Measurements from ENCODE around the gene DNMT3A. TPM values are rescaled to one million over a fixed set of nuclear protein-coding genes. Genes with fewer than 3 reads are reported as not detected.

Gene DNMT3A
- total RNA-seq, 2 donors from 2014 or later = 55.2 to 64.6 TPM

DNA sequence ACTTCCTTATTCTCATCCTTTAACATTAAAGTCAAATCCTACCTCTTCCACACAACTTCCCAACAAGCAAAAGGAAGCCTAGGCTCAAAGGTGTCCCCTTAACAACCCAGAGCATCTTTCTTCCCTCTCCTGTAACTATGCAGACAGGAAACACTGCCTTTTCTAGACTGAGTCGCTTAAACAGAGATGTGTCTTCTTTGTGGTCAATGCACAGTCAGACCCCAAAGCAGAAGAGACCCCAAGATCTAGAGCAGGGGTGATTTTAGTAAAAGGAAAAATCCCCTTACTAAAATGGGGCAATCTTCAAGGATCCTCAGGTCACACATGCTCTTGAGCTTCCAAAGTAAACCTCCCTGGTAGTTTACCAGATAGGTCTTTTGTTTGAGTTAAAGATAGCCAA, 86.8 kb downstream of the DNMT3A start:
- Mint-ChIP-seq H3K4me1 (peaks cover 17% of the 10 kb centered on the region), H3K9me3 (no peaks in the 10 kb centered on the region), H3K36me3 (ENCODE audit: low read depth) (peaks cover 58% of the 10 kb centered on the region), H3K4me3 (no peak overlapping the region), H3K27me3 (no peaks in the 10 kb centered on the region), H3K27ac (peak overlapping the region; percentile 53)
- no peak for ATAC-seq (replicated peaks)

DNA sequence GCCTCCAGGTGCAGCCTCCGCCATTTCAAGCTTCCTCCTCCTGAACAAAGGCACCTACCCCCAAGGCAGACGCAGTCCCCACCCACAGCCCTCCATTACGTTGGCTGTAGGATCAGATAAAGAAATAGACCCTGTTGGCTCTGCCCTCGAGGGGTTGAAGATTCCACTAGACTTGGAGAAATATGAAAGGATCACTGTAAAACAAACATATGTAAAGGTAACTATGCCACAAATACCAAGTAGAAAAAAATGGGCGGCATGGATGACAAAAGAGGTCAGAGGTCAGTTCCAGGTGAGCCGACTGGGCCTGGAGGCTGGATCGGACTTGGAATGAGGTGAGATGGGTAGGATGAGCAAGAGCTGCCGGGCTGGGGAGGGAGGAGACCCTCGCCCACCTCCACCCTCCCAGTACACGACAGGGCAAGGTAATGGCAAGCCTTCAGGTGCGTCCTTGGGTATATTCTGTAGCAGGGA, 88.5 kb downstream of the DNMT3A start:
- ATAC-seq (replicated peaks) = no peak
- H3K36me3 Mint-ChIP-seq (ENCODE audit: low read depth) = peaks cover 66% of the 10 kb centered on the region
- H3K9me3 Mint-ChIP-seq = no peaks in the 10 kb centered on the region
- H3K27ac Mint-ChIP-seq = no peak overlapping the region
- no peaks in the 10 kb centered on the region for H3K27me3 Mint-ChIP-seq
- H3K4me1 Mint-ChIP-seq = peaks cover 24% of the 10 kb centered on the region
- peak overlapping the region; percentile 54 for H3K4me3 Mint-ChIP-seq

DNA sequence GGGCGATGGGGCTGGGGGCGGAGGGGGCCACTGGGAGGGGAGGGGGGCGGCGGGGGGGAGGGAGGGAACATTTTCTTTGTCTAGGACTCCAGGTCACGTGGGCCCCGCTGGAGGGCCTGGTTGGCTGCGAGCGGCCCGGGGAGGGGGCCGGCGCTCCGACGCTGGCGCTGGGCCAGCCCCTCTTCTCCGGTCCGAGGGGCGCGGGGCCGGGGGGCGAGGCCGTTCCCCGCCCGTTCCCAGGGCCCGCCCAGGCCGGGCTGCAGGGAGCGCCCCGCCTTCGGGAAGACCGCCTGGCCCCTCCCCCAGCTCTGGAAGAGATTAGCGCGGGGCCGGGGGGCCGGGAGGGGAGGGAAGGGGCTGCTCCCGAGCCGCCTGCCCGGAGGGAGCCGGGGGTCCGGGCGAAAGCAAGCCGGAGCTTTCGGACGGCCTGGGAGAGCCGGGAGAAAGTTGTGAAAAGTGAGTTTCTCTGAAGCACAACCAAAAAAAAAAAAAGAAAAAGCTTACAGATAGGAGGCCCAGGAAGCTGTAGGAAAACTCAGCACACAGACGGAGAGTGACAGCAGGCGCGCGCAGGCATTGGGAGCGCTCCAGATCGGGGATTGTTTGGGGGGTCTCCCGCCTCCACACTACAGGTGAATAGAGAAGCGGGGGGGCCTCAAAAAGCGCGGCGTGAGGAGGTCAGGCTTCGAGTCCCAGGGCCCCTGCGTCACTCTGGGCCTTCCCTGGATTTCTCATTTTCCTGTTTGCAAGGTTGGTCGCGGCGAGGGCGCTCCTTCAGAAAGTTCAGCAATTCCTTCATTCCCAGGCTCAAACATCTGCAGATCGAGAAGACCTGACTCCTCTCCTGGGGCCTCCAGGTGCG, 89.2 kb downstream of the DNMT3A start:
- no peaks in the 10 kb centered on the region for H3K9me3 Mint-ChIP-seq
- peak; percentile 79 for ATAC-seq (replicated peaks)
- H3K27me3 Mint-ChIP-seq = no peaks in the 10 kb centered on the region
- H3K36me3 Mint-ChIP-seq (ENCODE audit: low read depth) = peaks cover 72% of the 10 kb centered on the region
- peak overlapping the region; percentile 75 for H3K4me3 Mint-ChIP-seq
- peaks cover 24% of the 10 kb centered on the region for H3K4me1 Mint-ChIP-seq
- no peak overlapping the region for H3K27ac Mint-ChIP-seq

DNA sequence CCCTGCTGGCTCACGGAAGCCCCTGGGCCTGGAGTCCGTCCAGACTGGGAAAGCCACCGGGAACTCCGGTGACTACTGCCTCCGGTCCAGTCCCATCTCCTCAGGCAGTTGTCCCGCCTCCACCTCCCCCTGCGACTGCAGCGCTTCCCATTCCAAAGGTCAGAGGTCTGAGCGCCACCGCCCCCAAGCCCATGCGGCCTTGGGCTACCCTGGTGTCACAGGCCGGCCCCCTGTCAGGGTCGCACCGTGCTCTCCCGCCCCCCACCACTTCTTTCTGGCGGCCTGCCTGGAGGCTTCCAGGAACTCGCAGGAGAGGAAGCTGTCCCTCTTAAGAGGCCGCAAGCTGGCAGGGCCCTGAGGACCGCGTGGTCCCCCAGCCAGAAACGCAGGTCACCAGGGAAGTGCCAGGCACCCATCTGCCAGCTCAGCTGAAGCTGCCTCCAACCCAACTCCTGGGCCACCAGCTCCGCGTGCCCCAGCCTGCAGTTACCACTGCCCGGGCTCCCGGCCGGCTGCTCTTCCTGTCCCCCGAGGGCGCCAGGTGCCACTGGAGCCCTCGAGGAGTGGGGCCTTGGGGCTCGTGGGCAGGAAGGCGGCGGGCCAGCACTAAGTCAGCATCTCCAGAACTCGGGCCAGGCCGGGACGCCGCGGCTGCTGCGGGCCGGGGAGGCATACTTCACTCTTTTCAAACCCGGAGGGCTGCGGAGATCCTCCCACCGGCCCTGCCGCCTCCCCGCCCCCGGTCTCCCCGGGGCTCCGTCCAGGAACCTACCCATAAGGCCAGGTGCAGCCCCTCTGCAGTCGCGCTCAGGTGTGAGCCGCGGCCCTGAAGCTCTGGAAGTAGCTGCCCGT, 90.1 kb downstream of the DNMT3A start:
- H3K4me1 Mint-ChIP-seq = peaks cover 24% of the 10 kb centered on the region
- H3K4me3 Mint-ChIP-seq = peak overlapping the region; percentile 75
- H3K27ac Mint-ChIP-seq = peak overlapping the region; percentile 78
- peaks cover 79% of the 10 kb centered on the region for H3K36me3 Mint-ChIP-seq (ENCODE audit: low read depth)
- H3K9me3 Mint-ChIP-seq = no peaks in the 10 kb centered on the region
- H3K27me3 Mint-ChIP-seq = no peaks in the 10 kb centered on the region
- ATAC-seq (replicated peaks) = peak; percentile 63

DNA sequence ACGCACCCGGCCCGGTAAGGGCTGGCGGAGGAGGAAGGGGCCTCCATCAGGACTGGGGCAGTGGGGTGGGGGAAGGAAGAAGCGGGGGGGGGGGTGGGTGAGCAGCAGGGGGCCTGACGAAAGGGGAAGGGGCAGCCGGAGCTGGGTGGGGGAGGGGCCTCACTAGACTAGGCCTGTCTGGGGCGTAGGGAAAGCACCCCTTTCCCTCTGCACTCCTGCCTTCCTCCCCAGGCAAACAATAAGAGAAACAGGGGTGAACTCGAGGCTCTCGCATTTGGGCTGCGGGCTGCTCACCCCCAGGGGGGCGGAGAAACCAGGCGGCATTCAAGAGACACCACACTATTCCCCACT, 90.7 kb downstream of the DNMT3A start:
- Mint-ChIP-seq H3K4me3 (peak overlapping the region; percentile 75), H3K27me3 (no peaks in the 10 kb centered on the region), H3K4me1 (peaks cover 19% of the 10 kb centered on the region), H3K9me3 (no peaks in the 10 kb centered on the region), H3K27ac (peak overlapping the region; percentile 78), H3K36me3 (ENCODE audit: low read depth) (peaks cover 79% of the 10 kb centered on the region)
- ATAC-seq (replicated peaks) = peak; percentile 31

DNA sequence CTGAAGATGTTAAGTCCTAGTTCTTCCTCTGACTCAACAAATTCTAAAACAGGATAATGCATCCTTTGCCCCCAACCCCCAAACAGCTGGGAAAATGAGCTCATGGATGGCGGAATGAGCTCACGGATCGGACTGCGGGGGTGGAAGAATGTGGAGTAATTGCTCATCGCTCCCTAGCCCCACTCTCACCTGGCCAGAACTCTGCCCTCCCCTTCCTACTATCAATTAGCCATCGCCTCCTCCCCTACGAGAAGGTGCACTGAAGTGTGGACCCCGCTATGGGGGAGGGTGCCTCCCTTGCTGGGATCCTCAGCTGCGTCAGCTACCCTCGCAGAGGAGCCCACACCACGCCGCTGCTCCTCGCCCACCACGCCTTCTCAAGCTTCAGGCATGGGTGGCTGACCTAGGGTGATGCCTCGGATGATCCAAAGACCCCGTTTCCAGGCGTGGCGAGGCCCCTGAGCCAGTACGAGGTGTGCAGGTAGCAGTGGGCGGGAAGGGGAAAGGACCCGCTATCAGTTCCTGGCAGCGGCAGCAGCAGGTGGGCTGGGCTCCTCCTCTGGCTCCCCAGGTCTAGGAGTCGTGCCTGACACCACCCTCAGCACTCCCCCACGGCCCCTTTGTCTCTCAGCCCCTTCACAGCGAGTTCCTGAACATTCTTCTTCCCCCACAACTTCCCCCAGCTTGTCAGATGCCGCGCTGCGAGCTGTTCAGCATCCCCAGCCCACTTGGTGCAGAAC, 91.2 kb downstream of the DNMT3A start:
- Mint-ChIP-seq H3K27me3 (no peaks in the 10 kb centered on the region), H3K9me3 (no peaks in the 10 kb centered on the region), H3K4me1 (peaks cover 16% of the 10 kb centered on the region), H3K27ac (peak overlapping the region; percentile 78), H3K4me3 (peak overlapping the region; percentile 75), H3K36me3 (ENCODE audit: low read depth) (peaks cover 79% of the 10 kb centered on the region)
- ATAC-seq (replicated peaks) = no peak

DNA sequence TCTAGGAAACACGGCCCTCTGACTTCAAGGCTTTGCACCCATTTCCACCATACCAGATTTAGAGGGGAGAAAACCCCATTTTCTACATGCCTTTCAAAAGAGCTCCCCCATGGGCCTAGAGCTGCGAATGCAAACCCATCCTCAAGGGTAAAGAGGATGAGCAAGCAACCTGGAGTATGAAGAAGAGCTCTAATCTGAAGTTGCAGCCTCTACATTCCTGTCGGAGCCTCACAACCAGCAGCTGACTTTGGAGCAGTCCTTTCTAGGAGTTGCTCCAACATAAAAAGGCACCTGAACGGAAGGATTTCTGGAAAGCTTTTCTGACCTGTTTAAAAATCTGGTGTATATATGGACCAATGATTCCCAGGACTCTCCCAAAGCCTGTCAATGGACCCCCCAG, 91.9 kb downstream of the DNMT3A start:
- no peak for ATAC-seq (replicated peaks)
- H3K9me3 Mint-ChIP-seq = no peaks in the 10 kb centered on the region
- peaks cover 79% of the 10 kb centered on the region for H3K36me3 Mint-ChIP-seq (ENCODE audit: low read depth)
- peak overlapping the region; percentile 78 for H3K27ac Mint-ChIP-seq
- no peaks in the 10 kb centered on the region for H3K27me3 Mint-ChIP-seq
- peaks cover 16% of the 10 kb centered on the region for H3K4me1 Mint-ChIP-seq
- H3K4me3 Mint-ChIP-seq = peak overlapping the region; percentile 75

DNA sequence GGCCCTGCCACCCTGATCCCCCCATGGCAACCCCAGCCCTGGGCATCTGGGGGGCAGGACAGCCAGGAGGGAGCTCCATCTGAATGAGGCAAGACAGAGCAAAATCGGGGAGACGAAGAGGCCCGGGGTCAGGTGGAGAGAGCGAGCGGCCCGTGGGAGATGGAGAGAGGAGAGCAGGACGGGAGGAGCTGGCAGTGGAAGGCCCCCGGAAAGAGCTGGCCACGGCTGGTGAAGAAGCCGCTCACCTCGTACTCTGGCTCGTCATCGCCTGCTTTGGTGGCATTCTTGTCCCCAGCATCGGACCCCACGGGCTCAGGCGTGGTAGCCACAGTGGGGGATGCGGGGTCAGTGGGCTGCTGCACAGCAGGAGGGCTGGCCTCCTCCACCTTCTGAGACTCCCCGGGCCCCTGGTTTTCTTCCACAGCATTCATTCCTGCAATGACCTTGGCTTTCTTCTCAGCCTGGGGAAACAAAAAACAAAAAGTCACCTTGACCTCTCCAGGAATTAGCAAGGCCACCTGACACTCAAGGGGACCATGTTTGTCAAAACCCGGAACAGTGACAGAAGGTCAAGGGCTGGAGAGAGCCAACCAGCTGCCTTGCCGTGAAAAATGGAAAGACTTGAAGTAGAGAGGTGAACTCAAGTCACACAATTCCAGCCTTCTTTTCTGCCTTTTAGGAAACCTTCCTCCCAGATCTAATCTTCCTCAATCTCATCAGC, 93.8 kb downstream of the DNMT3A start:
- peaks cover 12% of the 10 kb centered on the region for H3K4me1 Mint-ChIP-seq
- H3K9me3 Mint-ChIP-seq = no peaks in the 10 kb centered on the region
- no peak overlapping the region for H3K4me3 Mint-ChIP-seq
- no peaks in the 10 kb centered on the region for H3K27me3 Mint-ChIP-seq
- ATAC-seq (replicated peaks) = no peak
- peaks cover 79% of the 10 kb centered on the region for H3K36me3 Mint-ChIP-seq (ENCODE audit: low read depth)
- peak overlapping the region; percentile 51 for H3K27ac Mint-ChIP-seq

DNA sequence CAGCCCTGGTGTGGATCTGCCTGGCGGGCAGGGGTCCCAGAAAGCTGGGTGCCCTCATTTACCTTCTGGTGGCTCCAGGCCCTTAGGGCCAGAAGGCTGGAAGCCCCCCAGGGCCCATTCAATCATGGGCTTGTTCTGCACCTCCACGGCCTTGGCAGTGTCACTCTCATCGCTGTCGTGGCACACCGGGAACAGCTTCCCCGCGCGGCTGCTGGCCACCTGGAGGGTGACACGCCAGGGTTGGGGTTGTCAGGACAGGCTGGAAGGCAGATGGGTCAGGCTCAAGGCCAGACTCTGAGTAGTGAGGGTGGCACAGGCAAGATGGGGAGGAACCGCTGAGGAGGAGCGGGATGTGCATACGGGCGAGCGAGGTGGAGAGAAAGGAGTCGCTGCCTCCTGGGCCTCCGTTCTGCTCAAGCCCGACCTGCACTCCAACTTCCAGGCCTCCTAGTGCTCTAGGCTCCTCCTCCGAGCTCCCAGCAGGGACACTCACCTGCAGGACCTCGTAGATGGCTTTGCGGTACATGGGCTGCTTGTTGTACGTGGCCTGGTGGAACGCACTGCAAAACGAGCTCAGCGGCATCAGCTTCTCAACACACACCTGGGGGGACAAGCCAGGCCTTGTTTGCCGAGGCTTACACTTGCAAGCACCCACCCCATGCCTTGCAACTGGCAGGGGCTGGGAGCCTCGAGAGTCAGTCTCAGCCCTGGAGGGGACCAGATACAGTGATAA, 95.0 kb downstream of the DNMT3A start:
- Mint-ChIP-seq H3K36me3 (ENCODE audit: low read depth) (peaks cover 87% of the 10 kb centered on the region), H3K9me3 (no peaks in the 10 kb centered on the region), H3K4me3 (no peak overlapping the region), H3K27ac (no peak overlapping the region), H3K27me3 (no peaks in the 10 kb centered on the region), H3K4me1 (peaks cover 16% of the 10 kb centered on the region)
- ATAC-seq (replicated peaks) = no peak

DNA sequence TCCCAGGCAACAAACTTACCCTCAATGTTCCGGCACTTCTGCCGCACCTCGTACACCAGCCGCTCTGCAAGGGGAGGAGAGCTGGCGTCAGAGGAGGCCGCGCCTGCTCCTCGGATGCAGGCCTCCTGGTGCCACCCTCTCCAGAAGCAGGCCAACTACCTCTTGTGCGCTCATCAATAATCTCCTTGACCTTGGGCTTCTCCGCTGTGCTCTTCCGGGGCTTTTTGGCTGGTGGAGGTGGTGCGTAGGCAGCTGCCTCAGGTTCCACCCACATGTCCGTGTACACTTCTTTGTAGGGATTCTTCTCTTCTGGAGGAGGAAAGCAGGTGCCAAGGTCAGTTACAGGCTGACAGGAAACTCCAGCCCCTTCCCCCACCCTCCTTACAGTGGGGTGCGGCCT, 95.7 kb downstream of the DNMT3A start:
- Mint-ChIP-seq H3K9me3 (no peaks in the 10 kb centered on the region), H3K27ac (no peak overlapping the region), H3K36me3 (ENCODE audit: low read depth) (peaks cover 95% of the 10 kb centered on the region), H3K4me3 (no peak overlapping the region), H3K4me1 (peaks cover 16% of the 10 kb centered on the region), H3K27me3 (no peaks in the 10 kb centered on the region)
- no peak for ATAC-seq (replicated peaks)

DNA sequence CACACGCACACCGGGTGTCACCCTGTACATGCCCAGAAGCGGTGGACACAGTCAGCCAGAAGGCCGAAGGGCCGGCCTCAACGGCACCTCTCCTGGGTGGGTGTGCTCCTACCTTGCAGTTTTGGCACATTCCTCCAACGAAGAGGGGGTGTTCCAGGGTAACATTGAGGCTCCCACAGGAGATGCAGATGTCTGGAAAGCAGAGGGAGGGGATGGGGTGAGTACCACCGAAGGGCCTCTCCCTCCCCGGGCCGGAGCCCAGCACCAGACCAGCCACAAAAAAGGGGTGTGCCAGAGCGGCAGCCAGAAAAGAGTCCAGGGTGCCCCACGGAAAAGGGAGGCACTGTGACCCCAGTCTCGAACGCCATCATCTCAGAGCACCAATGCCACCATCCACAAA, 96.6 kb downstream of the DNMT3A start:
- Mint-ChIP-seq H3K4me3 (no peak overlapping the region), H3K27ac (no peak overlapping the region), H3K27me3 (no peaks in the 10 kb centered on the region), H3K36me3 (ENCODE audit: low read depth) (peaks cover 96% of the 10 kb centered on the region), H3K9me3 (no peaks in the 10 kb centered on the region), H3K4me1 (peaks cover 11% of the 10 kb centered on the region)
- ATAC-seq (replicated peaks) = no peak

DNA sequence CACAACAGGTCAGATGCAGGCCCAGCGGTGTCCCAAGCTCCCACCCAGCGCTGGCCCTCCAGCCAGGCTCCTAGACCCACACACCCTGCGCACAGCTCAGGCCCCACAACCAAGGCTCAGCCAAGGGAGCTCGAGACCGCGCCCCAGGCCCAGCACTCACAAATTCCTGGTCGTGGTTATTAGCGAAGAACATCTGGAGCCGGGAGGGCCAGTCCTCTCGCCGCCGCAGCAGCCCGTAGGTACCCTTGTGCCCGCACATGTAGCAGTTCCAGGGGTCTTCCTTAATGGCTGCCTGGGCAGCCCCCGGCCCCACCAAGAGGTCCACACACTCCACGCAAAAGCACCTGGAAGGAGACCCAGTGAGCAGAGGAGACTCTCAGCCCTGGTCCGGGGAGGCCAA, 97.7 kb downstream of the DNMT3A start:
- ATAC-seq (replicated peaks) = no peak
- H3K4me1 Mint-ChIP-seq = peaks cover 4% of the 10 kb centered on the region
- H3K27me3 Mint-ChIP-seq = no peaks in the 10 kb centered on the region
- peaks cover 96% of the 10 kb centered on the region for H3K36me3 Mint-ChIP-seq (ENCODE audit: low read depth)
- no peaks in the 10 kb centered on the region for H3K9me3 Mint-ChIP-seq
- H3K4me3 Mint-ChIP-seq = no peak overlapping the region
- H3K27ac Mint-ChIP-seq = no peak overlapping the region

DNA sequence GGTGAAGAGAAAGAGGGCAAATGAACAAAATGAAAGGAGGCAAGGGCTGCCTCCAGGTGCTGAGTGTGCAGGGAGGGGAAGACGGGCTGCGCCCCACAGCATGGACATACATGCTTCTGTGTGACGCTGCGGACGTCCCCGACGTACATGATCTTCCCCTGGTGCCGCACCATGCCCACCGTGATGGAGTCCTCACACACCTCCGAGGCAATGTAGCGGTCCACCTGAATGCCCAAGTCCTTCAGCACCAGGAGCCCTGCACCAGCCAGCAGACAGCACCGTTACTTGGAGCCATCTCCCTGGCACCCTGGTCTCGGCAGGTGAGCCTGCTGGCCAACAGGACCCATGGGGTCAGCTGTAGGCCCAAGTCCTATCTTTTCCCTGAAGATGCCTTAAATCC, 100.3 kb downstream of the DNMT3A start:
- Mint-ChIP-seq H3K9me3 (no peaks in the 10 kb centered on the region), H3K27me3 (no peaks in the 10 kb centered on the region), H3K27ac (no peak overlapping the region), H3K4me3 (no peak overlapping the region), H3K36me3 (ENCODE audit: low read depth) (peaks cover 97% of the 10 kb centered on the region), H3K4me1 (peaks cover 4% of the 10 kb centered on the region)
- no peak for ATAC-seq (replicated peaks)
